K562 (cell line): Measurements from ENCODE around the gene TEKT2. TPM values are rescaled to one million over a fixed set of nuclear protein-coding genes. Genes with fewer than 3 reads are reported as not detected.

Experiments used
- CHAMP1 ChIP-seq: fragments of 450-650 bp; IDR thresholded peaks from 2 replicates; pipeline ENCODE4 v1.6.1; 2016; ENCODE audit warnings: mild to moderate bottlenecking
- JUND ChIP-seq, 2 experiments: IDR thresholded peaks; 2 replicates in 1 of 2; 3 replicates in 1 of 2; pipeline ENCODE4 v1.6.1; 2011; ENCODE audit warnings: borderline replicate concordance in 2 of 2, low read depth in 2 of 2, low read length in 2 of 2, improper control_type of control experiment in 1 of 2, missing biosample characterization in 1 of 2, missing genetic modification characterization in 1 of 2, missing genetic modification reagents in 1 of 2
- KAT8 ChIP-seq: fragments of 450-650 bp; IDR thresholded peaks from 2 replicates; pipeline ENCODE4 v1.6.1; 2016; ENCODE audit warnings: low read depth, mild to moderate bottlenecking
- LARP7 ChIP-seq: fragments of 450-650 bp; IDR thresholded peaks from 2 replicates; pipeline ENCODE4 v1.6.1; 2016
- NR2F6 ChIP-seq: fragments of 450-650 bp; formaldehyde crosslinking; IDR thresholded peaks from 2 replicates; pipeline ENCODE4 v1.4.0; 2020; ENCODE audit warnings: mild to moderate bottlenecking
- PHB2 ChIP-seq: fragments of 450-650 bp; IDR thresholded peaks from 2 replicates; pipeline ENCODE4 v1.6.1; 2017; ENCODE audit warnings: low read depth
- SPI1 ChIP-seq: IDR thresholded peaks from 2 replicates; pipeline ENCODE4 v1.6.1; 2011; ENCODE audit warnings: low read depth, low read length, control low read depth, borderline replicate concordance
- ZNF184 ChIP-seq: sonication (generic); formaldehyde crosslinking; IDR thresholded peaks from 2 replicates; pipeline ENCODE4 v1.5.0; 2020; ENCODE audit warnings: missing genetic modification reagents
- ZNF280A ChIP-seq: fragments of 450-650 bp; IDR thresholded peaks from 2 replicates; pipeline ENCODE4 v1.6.1; 2018; ENCODE audit warnings: mild to moderate bottlenecking, low read depth; ENCODE audit not compliant: partially characterized antibody
- polyA plus RNA-seq, 8 experiments: library from polyadenylated mRNA; depleted of rRNA in 4 of 8; stranded (reverse) in 5 of 8; unstranded in 3 of 8; fragments of >200 nt; fragmentation: Nextera tagmentation in 2 of 8; fragmentation: Illumina TruSeq in 1 of 8; extraction: Ambion mirVana in 2 of 8; extraction: Trizol in 1 of 8; gene quantifications; 2 replicates each; pipeline versions ENCODE4 v1.2.1 to v1.2.3, GENCODE V29; 2011 to 2014; ENCODE audit warnings: inconsistent platforms in 1 of 8, missing spikeins in 1 of 8
- total RNA-seq, 7 experiments: library from RNA; depleted of rRNA in 6 of 7; stranded (reverse); fragments of >200 nt in 6 of 7; fragmentation: Illumina TruSeq in 2 of 7; extraction: Trizol in 2 of 7; gene quantifications; 2 replicates each; pipeline versions ENCODE4 v1.2.1 to v1.2.3, GENCODE V29; 2011 to 2021; ENCODE audit warnings: low replicate concordance in 1 of 7
- TF ChIP-seq, protein P1 (sequence below): sonication (generic); formaldehyde crosslinking; IDR thresholded peaks from 2 replicates; pipeline ENCODE4 v1.8.1; 2023; ENCODE audit warnings: mild to moderate bottlenecking, missing genetic modification reagents
- TF ChIP-seq, protein P2 (sequence below): fragments of 250-450 bp; sonication (Bioruptor Pico); IDR thresholded peaks from 2 replicates; pipeline ENCODE4 v1.4.0; 2020; ENCODE audit warnings: mild to moderate bottlenecking, moderate library complexity

TEKT2 gene
- total and polyA plus RNA-seq, 9 of the 15 experiments (the other 6 are each of a cell fraction or from before 2014, with no cell fraction given), result 0.06 to 0.94 (median 0.30) TPM; not detected in 1

GRCh38 chr1:36134505-36135329 is 50.8 kb downstream of the TEKT2 start (continued):
- TF ChIP-seq, protein P1, sequence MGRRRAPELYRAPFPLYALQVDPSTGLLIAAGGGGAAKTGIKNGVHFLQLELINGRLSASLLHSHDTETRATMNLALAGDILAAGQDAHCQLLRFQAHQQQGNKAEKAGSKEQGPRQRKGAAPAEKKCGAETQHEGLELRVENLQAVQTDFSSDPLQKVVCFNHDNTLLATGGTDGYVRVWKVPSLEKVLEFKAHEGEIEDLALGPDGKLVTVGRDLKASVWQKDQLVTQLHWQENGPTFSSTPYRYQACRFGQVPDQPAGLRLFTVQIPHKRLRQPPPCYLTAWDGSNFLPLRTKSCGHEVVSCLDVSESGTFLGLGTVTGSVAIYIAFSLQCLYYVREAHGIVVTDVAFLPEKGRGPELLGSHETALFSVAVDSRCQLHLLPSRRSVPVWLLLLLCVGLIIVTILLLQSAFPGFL (CRISPR knock-in tag), result 0 out of 2 replicates have a peak, but pooled peaks have one; percentile 81
- TF ChIP-seq KAT8 (no peak), PHB2 (no peak), JUND (IDR thresholded peaks at IDR 0.05; ENCODE audit: borderline replicate concordance, low read depth, low read length) (no peak; the same call in 1 of the 2 replicates), JUND (tag; IDR thresholded peaks at IDR 0.05; ENCODE audit: borderline replicate concordance, low read depth, low read length) (0 out of 3 replicates have a peak, but pooled peaks have one; percentile 37), ZNF280A (no peak), LARP7 (no peak), ZNF184 (CRISPR knock-in tag) (no peak), SPI1 (no peak), NR2F6 (CRISPR knock-in tag) (0 out of 2 replicates have a peak, but pooled peaks have one; percentile 39), CHAMP1 (no peak)
- TF ChIP-seq, protein P2, sequence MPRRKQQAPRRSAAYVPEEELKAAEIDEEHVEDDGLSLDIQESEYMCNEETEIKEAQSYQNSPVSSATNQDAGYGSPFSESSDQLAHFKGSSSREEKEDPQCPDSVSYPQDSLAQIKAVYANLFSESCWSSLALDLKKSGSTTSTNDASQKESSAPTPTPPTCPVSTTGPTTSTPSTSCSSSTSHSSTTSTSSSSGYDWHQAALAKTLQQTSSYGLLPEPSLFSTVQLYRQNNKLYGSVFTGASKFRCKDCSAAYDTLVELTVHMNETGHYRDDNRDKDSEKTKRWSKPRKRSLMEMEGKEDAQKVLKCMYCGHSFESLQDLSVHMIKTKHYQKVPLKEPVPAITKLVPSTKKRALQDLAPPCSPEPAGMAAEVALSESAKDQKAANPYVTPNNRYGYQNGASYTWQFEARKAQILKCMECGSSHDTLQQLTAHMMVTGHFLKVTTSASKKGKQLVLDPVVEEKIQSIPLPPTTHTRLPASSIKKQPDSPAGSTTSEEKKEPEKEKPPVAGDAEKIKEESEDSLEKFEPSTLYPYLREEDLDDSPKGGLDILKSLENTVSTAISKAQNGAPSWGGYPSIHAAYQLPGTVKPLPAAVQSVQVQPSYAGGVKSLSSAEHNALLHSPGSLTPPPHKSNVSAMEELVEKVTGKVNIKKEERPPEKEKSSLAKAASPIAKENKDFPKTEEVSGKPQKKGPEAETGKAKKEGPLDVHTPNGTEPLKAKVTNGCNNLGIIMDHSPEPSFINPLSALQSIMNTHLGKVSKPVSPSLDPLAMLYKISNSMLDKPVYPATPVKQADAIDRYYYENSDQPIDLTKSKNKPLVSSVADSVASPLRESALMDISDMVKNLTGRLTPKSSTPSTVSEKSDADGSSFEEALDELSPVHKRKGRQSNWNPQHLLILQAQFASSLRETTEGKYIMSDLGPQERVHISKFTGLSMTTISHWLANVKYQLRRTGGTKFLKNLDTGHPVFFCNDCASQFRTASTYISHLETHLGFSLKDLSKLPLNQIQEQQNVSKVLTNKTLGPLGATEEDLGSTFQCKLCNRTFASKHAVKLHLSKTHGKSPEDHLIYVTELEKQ, result no peak
